DOHH2 (cell line): ENCODE results near the gene RBFOX2.

Experiments used
- H3F3A ChIP-seq: fragments of 200-600 bp; sonication (generic), shearing (Covaris generic); 2 replicates; pipeline ENCODE4 v1.6.0; 2016; ENCODE audit warnings: antibody characterized with exemption, mild to moderate bottlenecking; ENCODE audit not compliant: control insufficient read depth, insufficient read depth
- H3K27ac ChIP-seq: fragments of 200-600 bp; sonication (generic); 2 replicates; pipeline ENCODE4 v1.5.1; 2014; ENCODE audit warnings: low read depth, mild to moderate bottlenecking, low read length, moderate library complexity
- H3K27me3 ChIP-seq: fragments of 200-600 bp; sonication (generic); 2 replicates; pipeline ENCODE4 v1.6.1; 2014; ENCODE audit warnings: mild to moderate bottlenecking, low read length, mixed read lengths; ENCODE audit not compliant: control insufficient read depth
- H3K36me3 ChIP-seq: fragments of 200-600 bp; sonication (generic); 2 replicates; pipeline ENCODE4 v1.6.1; 2014; ENCODE audit warnings: mild to moderate bottlenecking, low read length, moderate library complexity, mixed read lengths; ENCODE audit not compliant: control insufficient read depth
- H3K4me1 ChIP-seq: fragments of 200-600 bp; sonication (generic); 2 replicates; pipeline ENCODE4 v1.6.1; 2014; ENCODE audit warnings: mild to moderate bottlenecking, low read length, mixed read lengths; ENCODE audit not compliant: control insufficient read depth
- H3K4me2 ChIP-seq: fragments of 200-600 bp; sonication (generic); 2 replicates; pipeline ENCODE4 v1.6.0; 2014; ENCODE audit warnings: mild to moderate bottlenecking, low read length, moderate library complexity
- H3K4me3 ChIP-seq: fragments of 200-600 bp; sonication (generic); 2 replicates; pipeline ENCODE4 v1.5.1; 2014; ENCODE audit warnings: mild to moderate bottlenecking, low read length, mixed read lengths
- H3K79me2 ChIP-seq: fragments of 200-600 bp; sonication (generic); 2 replicates; pipeline ENCODE4 v1.6.1; 2014; ENCODE audit warnings: mild to moderate bottlenecking, low read length, mixed read lengths; ENCODE audit not compliant: control insufficient read depth
- H3K9me2 ChIP-seq: fragments of 200-600 bp; sonication (generic); replicated peaks from 2 replicates; pipeline ENCODE4 v1.6.1; 2014; ENCODE audit warnings: mild to moderate bottlenecking, low read length, mixed read lengths; ENCODE audit not compliant: control insufficient read depth
- H3K9me3 ChIP-seq: fragments of 200-600 bp; sonication (generic); 2 replicates; pipeline ENCODE4 v1.6.1; 2014; ENCODE audit warnings: antibody characterized with exemption, low read length, mixed read lengths; ENCODE audit not compliant: control insufficient read depth, insufficient read depth
- H4K20me1 ChIP-seq: fragments of 200-600 bp; sonication (generic); 2 replicates; pipeline ENCODE4 v1.6.0; 2014; ENCODE audit warnings: low read depth, mild to moderate bottlenecking, antibody characterized with exemption, low read length, moderate library complexity; ENCODE audit not compliant: control insufficient read depth, insufficient read depth
- EZH2phosphoT487 ChIP-seq: fragments of 200-600 bp; sonication (generic); IDR thresholded peaks from 2 replicates; pipeline ENCODE4 v1.6.1; 2017; ENCODE audit warnings: borderline replicate concordance, mild to moderate bottlenecking, antibody characterized with exemption, low read length, moderate library complexity, mixed read lengths
- TF ChIP-seq, protein P1 (sequence below): fragments of 200-600 bp; sonication (generic); IDR thresholded peaks from one replicate; pipeline ENCODE4 v1.5.1; 2014; ENCODE audit warnings: antibody characterized with exemption, mild to moderate bottlenecking, low read depth, low read length; ENCODE audit not compliant: poor library complexity, severe bottlenecking

RBFOX2 gene

DNA sequence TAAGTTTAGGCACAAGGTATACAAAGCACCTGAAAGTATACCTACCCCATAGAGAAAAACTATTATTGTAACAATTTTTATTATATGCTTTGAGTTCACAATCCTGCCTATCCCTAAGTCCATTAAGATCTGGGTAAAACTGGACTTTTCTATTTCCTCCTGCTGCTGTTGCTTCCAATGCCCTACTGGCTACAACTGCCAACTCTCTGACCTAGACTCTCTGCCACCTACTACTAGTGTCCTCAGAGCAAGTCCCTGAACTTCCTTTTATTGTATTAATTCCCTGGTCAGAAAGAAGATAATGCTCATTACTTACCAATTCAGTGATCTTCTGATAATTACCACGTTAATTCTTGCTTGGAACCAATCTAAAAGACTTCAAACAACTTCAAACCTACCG, 70.3 kb downstream of the RBFOX2 start:
- Histone ChIP-seq H3K9me3 (no peaks in the 10 kb centered on the region), H3K36me3 (peaks cover 8% of the 10 kb centered on the region; the same call in 1 of the 2 replicates), H3K27me3 (no peaks in the 10 kb centered on the region), H3F3A (no peaks in the 10 kb centered on the region), H3K9me2 (no peaks in the 10 kb centered on the region), H3K4me2 (no peak overlapping the region), H3K4me3 (no peak overlapping the region), H3K79me2 (peaks cover 87% of the 10 kb centered on the region), H4K20me1 (no peaks in the 10 kb centered on the region), H3K4me1 (no peaks in the 10 kb centered on the region), H3K27ac (no peak overlapping the region)
- TF ChIP-seq EZH2phosphoT487 = no peak
- TF ChIP-seq, protein P1, sequence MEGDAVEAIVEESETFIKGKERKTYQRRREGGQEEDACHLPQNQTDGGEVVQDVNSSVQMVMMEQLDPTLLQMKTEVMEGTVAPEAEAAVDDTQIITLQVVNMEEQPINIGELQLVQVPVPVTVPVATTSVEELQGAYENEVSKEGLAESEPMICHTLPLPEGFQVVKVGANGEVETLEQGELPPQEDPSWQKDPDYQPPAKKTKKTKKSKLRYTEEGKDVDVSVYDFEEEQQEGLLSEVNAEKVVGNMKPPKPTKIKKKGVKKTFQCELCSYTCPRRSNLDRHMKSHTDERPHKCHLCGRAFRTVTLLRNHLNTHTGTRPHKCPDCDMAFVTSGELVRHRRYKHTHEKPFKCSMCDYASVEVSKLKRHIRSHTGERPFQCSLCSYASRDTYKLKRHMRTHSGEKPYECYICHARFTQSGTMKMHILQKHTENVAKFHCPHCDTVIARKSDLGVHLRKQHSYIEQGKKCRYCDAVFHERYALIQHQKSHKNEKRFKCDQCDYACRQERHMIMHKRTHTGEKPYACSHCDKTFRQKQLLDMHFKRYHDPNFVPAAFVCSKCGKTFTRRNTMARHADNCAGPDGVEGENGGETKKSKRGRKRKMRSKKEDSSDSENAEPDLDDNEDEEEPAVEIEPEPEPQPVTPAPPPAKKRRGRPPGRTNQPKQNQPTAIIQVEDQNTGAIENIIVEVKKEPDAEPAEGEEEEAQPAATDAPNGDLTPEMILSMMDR = no peak

GRCh38 chr22:35957589-35957988, 71.0 kb downstream of the RBFOX2 start:
- Histone ChIP-seq H3K4me3 (no peak overlapping the region), H3K4me1 (no peaks in the 10 kb centered on the region), H3K9me3 (no peaks in the 10 kb centered on the region), H3K27me3 (no peaks in the 10 kb centered on the region), H3K9me2 (no peaks in the 10 kb centered on the region), H3K79me2 (peaks cover 86% of the 10 kb centered on the region), H3K4me2 (no peak overlapping the region), H3F3A (no peaks in the 10 kb centered on the region), H3K36me3 (peaks cover 8% of the 10 kb centered on the region; the same call in 1 of the 2 replicates), H3K27ac (no peak overlapping the region), H4K20me1 (no peaks in the 10 kb centered on the region)
- TF ChIP-seq, protein P1 = no peak
- TF ChIP-seq EZH2phosphoT487 = no peak

DNA sequence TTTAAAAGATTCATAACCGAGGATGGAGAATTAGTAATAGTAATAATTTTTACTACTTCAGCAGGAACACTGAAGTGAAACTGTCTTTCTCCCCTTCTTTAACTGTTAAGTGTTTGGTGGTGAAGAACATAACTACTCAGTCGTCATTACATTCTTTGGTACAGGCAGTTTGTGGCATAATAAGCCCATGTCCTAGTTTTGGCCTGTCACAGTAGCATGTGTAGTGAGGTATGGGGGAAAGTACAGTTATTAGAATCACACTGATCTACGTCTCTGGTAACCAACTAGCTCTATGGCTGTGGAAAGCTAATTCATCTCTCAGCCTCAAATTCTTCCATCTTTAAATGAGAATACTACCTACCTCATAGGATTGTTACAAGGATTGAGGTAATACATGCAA, 71.8 kb downstream of the RBFOX2 start:
- Histone ChIP-seq H3K9me2 (no peaks in the 10 kb centered on the region), H3K4me1 (no peaks in the 10 kb centered on the region), H3K4me3 (no peak overlapping the region), H3K36me3 (peaks cover 8% of the 10 kb centered on the region; the same call in 1 of the 2 replicates), H3K79me2 (peaks cover 87% of the 10 kb centered on the region), H3K9me3 (no peaks in the 10 kb centered on the region), H3F3A (no peaks in the 10 kb centered on the region), H4K20me1 (no peaks in the 10 kb centered on the region), H3K27ac (no peak overlapping the region), H3K27me3 (no peaks in the 10 kb centered on the region), H3K4me2 (no peak overlapping the region)
- TF ChIP-seq, protein P1 = no peak
- no peak for TF ChIP-seq EZH2phosphoT487

GRCh38 chr22:35955546-35955945, 73.1 kb downstream of the RBFOX2 start:
- Histone ChIP-seq H3K27ac (no peak overlapping the region), H3K79me2 (peaks cover 78% of the 10 kb centered on the region), H3K36me3 (peaks cover 10% of the 10 kb centered on the region; the same call in 1 of the 2 replicates), H3K4me1 (no peaks in the 10 kb centered on the region), H3K4me3 (no peak overlapping the region), H3F3A (no peaks in the 10 kb centered on the region), H3K4me2 (no peak overlapping the region), H3K9me3 (no peaks in the 10 kb centered on the region), H3K9me2 (no peaks in the 10 kb centered on the region), H3K27me3 (no peaks in the 10 kb centered on the region), H4K20me1 (no peaks in the 10 kb centered on the region)
- TF ChIP-seq, protein P1 = no peak
- TF ChIP-seq EZH2phosphoT487 = no peak
